HCT116 (cell line): ENCODE results near the gene ERAP2. TPM values are rescaled to one million over a fixed set of nuclear protein-coding genes. Genes with fewer than 3 reads are reported as not detected.

ENCODE experiments used
- ATAC-seq: fragments of 200-7000 bp; cut with Tn5 transposase; 2 replicates; pipeline ENCODE4 v1.9.1; 2020; ENCODE audit warnings: mild to moderate bottlenecking, moderate library complexity
- BruUV-seq: library from RNA; stranded (reverse); fragments of 400-500 nt; replicated peaks from 2 replicates; lab custom pipeline; 2021; lab: Mats Ljungman, UMichigan
- CTCF ChIA-PET: fragments of 300-600 bp; sonication (Branson Sonifier 250); formaldehyde crosslinking; loops from one replicate; lab custom pipeline; 2021; ENCODE audit warnings: antibody characterized with exemption; lab: Charles Lee
- POLR2A ChIA-PET: fragments of 300-600, 350-600 bp; sonication (Branson Sonifier 250); formaldehyde crosslinking; loops from one replicate; lab custom pipeline; 2021; ENCODE audit warnings: antibody characterized with exemption; lab: Charles Lee
- RAD21 ChIA-PET, 2 experiments: fragments of 300-600 bp; sonication (Branson Sonifier 250); formaldehyde crosslinking; loops; one replicate each; lab custom pipeline; 2023; ENCODE audit warnings: low total read pairs in 2 of 2; ENCODE audit not compliant: uncharacterized antibody in 2 of 2, unreplicated experiment in 2 of 2, low non-redundant PET in 1 of 2; lab: Charles Lee
- DNase-seq: peaks from one replicate; pipeline ENCODE4 v3.0.0-alpha.2; 2010; ENCODE audit warnings: low read depth, low spot score
- H2AFZ ChIP-seq: fragments of 200-600 bp; shearing (Covaris generic), sonication (generic); 2 replicates; pipeline ENCODE4 v1.6.1; 2017; ENCODE audit warnings: low read depth, mixed run types, mixed read lengths, antibody characterized with exemption, low read length; ENCODE audit not compliant: poor library complexity, severe bottlenecking
- H3K27ac ChIP-seq: 2 replicates; pipeline ENCODE4 v1.5.1; 2012; ENCODE audit warnings: low read depth, low read length
- H3K27me3 ChIP-seq: fragments of 200-600 bp; sonication (generic); 2 replicates; pipeline ENCODE4 v1.6.1; 2016; ENCODE audit warnings: mixed run types, low read length, mixed read lengths; ENCODE audit not compliant: insufficient read depth
- H3K36me3 ChIP-seq, 2 experiments: fragments of 200-500 bp in 1 of 2; fragments of 200-600 bp in 1 of 2; sonication (Bioruptor generic) in 1 of 2; sonication (generic) in 1 of 2; 2 replicates each; pipeline versions ENCODE4 v1.5.1 to v1.6.1; 2014 to 2016; ENCODE audit warnings: low read length in 2 of 2, inconsistent platforms in 1 of 2, mixed read lengths in 1 of 2, mixed run types in 1 of 2; ENCODE audit not compliant: insufficient read depth in 2 of 2, control insufficient read depth in 1 of 2
- H3K4me1 ChIP-seq, 2 experiments: fragments of 200-600 bp in 1 of 2; sonication (generic) in 1 of 2; 2 replicates each; pipeline versions ENCODE4 v1.5.1 to v1.6.1; 2012 to 2017; ENCODE audit warnings: low read length in 2 of 2, inconsistent platforms in 1 of 2, mild to moderate bottlenecking in 1 of 2, mixed read lengths in 1 of 2, mixed run types in 1 of 2, moderate library complexity in 1 of 2; ENCODE audit not compliant: insufficient read depth in 2 of 2, control insufficient read depth in 1 of 2
- H3K4me2 ChIP-seq: fragments of 200-600 bp; sonication (generic); 2 replicates; pipeline ENCODE4 v1.6.1; 2017; ENCODE audit warnings: mixed run types, low read length, mixed read lengths
- H3K4me3 ChIP-seq, 2 experiments: fragments of 200-600 bp in 1 of 2; sonication (generic) in 1 of 2; replicated peaks in 1 of 2; 2 replicates each; pipeline ENCODE4 v1.5.1; 2011 to 2016; ENCODE audit warnings: low read length in 2 of 2, control low read depth in 1 of 2, low read depth in 1 of 2, mild to moderate bottlenecking in 1 of 2, mixed read lengths in 1 of 2, mixed run types in 1 of 2
- H3K79me2 ChIP-seq: fragments of 200-600 bp; sonication (generic); 2 replicates; pipeline ENCODE4 v1.6.1; 2017; ENCODE audit warnings: mild to moderate bottlenecking, mixed run types, low read length, moderate library complexity, mixed read lengths; ENCODE audit not compliant: insufficient read depth
- H3K9ac ChIP-seq: fragments of 200-600 bp; sonication (generic); 2 replicates; pipeline ENCODE4 v1.6.1; 2016; ENCODE audit warnings: low read length, mixed read lengths
- H3K9me2 ChIP-seq: fragments of 200-600 bp; sonication (generic), shearing (Covaris generic); 2 replicates; pipeline ENCODE4 v1.6.1; 2017; ENCODE audit warnings: mixed run types, mild to moderate bottlenecking, moderate library complexity; ENCODE audit not compliant: insufficient read depth
- H3K9me3 ChIP-seq, 2 experiments: fragments of 200-500 bp in 1 of 2; fragments of 200-600 bp in 1 of 2; sonication (Bioruptor generic) in 1 of 2; sonication (generic) in 1 of 2; 2 replicates each; pipeline ENCODE4 v1.6.1; 2014 to 2017; ENCODE audit warnings: low read length in 2 of 2, mixed read lengths in 2 of 2, inconsistent platforms in 1 of 2, low read depth in 1 of 2, mild to moderate bottlenecking in 1 of 2, mixed run types in 1 of 2, moderate library complexity in 1 of 2; ENCODE audit not compliant: control insufficient read depth in 1 of 2, insufficient read depth in 1 of 2
- H4K20me1 ChIP-seq: fragments of 200-600 bp; sonication (generic), shearing (Covaris generic); 2 replicates; pipeline ENCODE4 v1.6.1; 2017; ENCODE audit warnings: mixed run types, mild to moderate bottlenecking, moderate library complexity; ENCODE audit not compliant: insufficient read depth
- CBX3 ChIP-seq: IDR thresholded peaks from 2 replicates; pipeline ENCODE4 v1.6.1; 2012; ENCODE audit warnings: low read depth
- CEBPB ChIP-seq: IDR thresholded peaks from 2 replicates; pipeline ENCODE4 v1.6.1; 2012; ENCODE audit warnings: low read depth
- EGR1 ChIP-seq: IDR thresholded peaks from 2 replicates; pipeline ENCODE4 v1.6.1; 2012; ENCODE audit warnings: low read depth
- EZH2 ChIP-seq: fragments of 200-600 bp; sonication (generic); IDR thresholded peaks from 2 replicates; pipeline ENCODE4 v1.6.1; 2017; ENCODE audit warnings: antibody characterized with exemption, mixed run types
- FOSL1 ChIP-seq: IDR thresholded peaks from 2 replicates; pipeline ENCODE4 v1.6.1; 2012; ENCODE audit warnings: low read depth
- JUND ChIP-seq: IDR thresholded peaks from 2 replicates; pipeline ENCODE4 v1.6.1; 2012
- POLR2AphosphoS5 ChIP-seq: IDR thresholded peaks from 2 replicates; pipeline ENCODE4 v1.6.1; 2011; ENCODE audit warnings: mild to moderate bottlenecking, low read depth, low read length, moderate library complexity
- RAD21 ChIP-seq: IDR thresholded peaks from 2 replicates; pipeline ENCODE4 v1.6.1; 2012; ENCODE audit warnings: low read depth, mild to moderate bottlenecking
- SIN3A ChIP-seq: IDR thresholded peaks from 2 replicates; pipeline ENCODE4 v1.6.1; 2012; ENCODE audit warnings: low read depth
- SP1 ChIP-seq: IDR thresholded peaks from 2 replicates; pipeline ENCODE4 v1.6.1; 2012; ENCODE audit warnings: low read depth
- SRF ChIP-seq: IDR thresholded peaks from 2 replicates; pipeline ENCODE4 v1.6.1; 2012; ENCODE audit warnings: low read depth
- YY1 ChIP-seq: IDR thresholded peaks from 2 replicates; pipeline ENCODE4 v1.6.1; 2011; ENCODE audit warnings: low read length, low read depth, moderate library complexity, mild to moderate bottlenecking; ENCODE audit not compliant: insufficient replicate concordance; ENCODE audit errors: extremely low read depth
- intact Hi-C: fragments of 100-400 bp; cut with micrococcal nuclease; formaldehyde crosslinking; loops from 2 replicates; pipeline ENCODE4 v1.10.0; 2022
- total RNA-seq: library from RNA; stranded (reverse); gene quantifications from one replicate; pipeline ENCODE4 v1.2.1, GENCODE V29; 2021; ENCODE audit not compliant: unreplicated experiment
- TF ChIP-seq, protein P1 (sequence below): IDR thresholded peaks from 2 replicates; pipeline ENCODE4 v1.6.1; 2012; ENCODE audit warnings: low read depth

Gene ERAP2
- total RNA-seq, 1 experiment from 2014 or later: 2.2 TPM

DNA sequence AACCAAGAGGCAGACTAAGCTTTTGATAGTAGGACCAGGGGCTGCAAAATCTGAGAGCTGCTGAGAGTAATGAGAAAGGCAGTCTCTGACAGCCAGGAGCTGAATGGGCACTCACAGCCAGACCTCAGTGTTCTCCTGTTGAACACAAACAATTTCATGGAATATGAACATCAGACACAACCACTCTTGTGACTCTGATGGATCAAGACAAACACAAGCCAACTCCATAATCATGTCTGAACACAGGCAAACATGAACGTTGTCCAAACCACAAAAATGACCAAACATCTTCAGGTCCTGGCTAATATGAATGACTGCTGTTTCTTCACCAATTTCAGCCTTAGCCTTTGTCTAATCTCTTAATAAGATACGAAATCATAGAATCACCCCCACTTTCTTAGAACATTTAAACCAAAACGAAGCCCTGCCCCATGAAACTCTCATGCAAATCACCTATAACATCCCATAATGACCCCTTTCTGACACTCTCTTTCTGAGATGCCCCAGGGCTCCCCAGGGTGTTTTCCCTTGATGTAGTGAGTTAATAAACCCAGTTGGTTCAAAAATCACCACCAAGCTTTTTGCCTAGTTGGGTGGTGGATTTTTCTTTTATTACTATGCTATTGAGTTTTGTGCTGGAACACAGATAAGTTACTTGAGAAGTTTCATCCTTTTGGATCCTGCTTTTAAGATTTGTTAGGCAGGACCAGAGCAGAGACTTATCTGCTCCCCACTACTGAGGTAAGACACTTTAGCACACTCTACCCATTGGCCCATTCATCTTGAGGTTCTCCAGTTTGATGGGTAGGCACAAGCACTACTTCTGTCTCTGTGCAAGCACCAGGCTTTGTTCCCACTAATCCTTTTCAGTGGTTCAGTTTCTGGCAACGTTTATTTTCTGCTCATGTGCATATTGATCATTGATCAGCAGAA, 5.9 kb upstream of the ERAP2 start:
- H3K79me2 ChIP-seq: no peaks in the 10 kb centered on the region
- POLR2A ChIA-PET: no interaction called here
- H3K4me2 ChIP-seq: no peak overlapping the region
- RAD21 ChIA-PET: interaction anchor here in 1 of 2 experiments (1.1 to 1.6 kb wide), 2 partner anchors 176 to 291 kb away, joined by 3 to 5 read pairs; no protein-coding TSS in a partner anchor
- H4K20me1 ChIP-seq: no peaks in the 10 kb centered on the region
- no peaks in the 10 kb centered on the region for H3K27me3 ChIP-seq
- H3K9me2 ChIP-seq: no peaks in the 10 kb centered on the region
- TF ChIP-seq EGR1: no peak
- no peak for TF ChIP-seq EZH2
- TF ChIP-seq FOSL1: no peak
- TF ChIP-seq SP1: no peak
- no peak for TF ChIP-seq JUND
- no peak for TF ChIP-seq CBX3
- TF ChIP-seq YY1: no peak
- TF ChIP-seq CEBPB: no peak
- TF ChIP-seq SRF: no peak
- no peak for TF ChIP-seq POLR2AphosphoS5
- TF ChIP-seq RAD21: no peak
- TF ChIP-seq SIN3A: no peak
- TF ChIP-seq, protein P1, sequence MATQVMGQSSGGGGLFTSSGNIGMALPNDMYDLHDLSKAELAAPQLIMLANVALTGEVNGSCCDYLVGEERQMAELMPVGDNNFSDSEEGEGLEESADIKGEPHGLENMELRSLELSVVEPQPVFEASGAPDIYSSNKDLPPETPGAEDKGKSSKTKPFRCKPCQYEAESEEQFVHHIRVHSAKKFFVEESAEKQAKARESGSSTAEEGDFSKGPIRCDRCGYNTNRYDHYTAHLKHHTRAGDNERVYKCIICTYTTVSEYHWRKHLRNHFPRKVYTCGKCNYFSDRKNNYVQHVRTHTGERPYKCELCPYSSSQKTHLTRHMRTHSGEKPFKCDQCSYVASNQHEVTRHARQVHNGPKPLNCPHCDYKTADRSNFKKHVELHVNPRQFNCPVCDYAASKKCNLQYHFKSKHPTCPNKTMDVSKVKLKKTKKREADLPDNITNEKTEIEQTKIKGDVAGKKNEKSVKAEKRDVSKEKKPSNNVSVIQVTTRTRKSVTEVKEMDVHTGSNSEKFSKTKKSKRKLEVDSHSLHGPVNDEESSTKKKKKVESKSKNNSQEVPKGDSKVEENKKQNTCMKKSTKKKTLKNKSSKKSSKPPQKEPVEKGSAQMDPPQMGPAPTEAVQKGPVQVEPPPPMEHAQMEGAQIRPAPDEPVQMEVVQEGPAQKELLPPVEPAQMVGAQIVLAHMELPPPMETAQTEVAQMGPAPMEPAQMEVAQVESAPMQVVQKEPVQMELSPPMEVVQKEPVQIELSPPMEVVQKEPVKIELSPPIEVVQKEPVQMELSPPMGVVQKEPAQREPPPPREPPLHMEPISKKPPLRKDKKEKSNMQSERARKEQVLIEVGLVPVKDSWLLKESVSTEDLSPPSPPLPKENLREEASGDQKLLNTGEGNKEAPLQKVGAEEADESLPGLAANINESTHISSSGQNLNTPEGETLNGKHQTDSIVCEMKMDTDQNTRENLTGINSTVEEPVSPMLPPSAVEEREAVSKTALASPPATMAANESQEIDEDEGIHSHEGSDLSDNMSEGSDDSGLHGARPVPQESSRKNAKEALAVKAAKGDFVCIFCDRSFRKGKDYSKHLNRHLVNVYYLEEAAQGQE: no peak
- ATAC-seq (no peak), DNase-seq (no peak)
- no peak overlapping the region for H3K9ac ChIP-seq
- H3K4me3 ChIP-seq: no peak overlapping the region
- H3K9me3 ChIP-seq: no peaks in the 10 kb centered on the region
- BruUV-seq: no TSS peak
- CTCF ChIA-PET: interaction anchor here (1.5 to 2.4 kb wide), 5 partner anchors 18 to 293 kb away, joined by 4 to 35 read pairs (median 10); partner anchors contain the start of gene LIX1
- no peaks in the 10 kb centered on the region for H3K36me3 ChIP-seq
- no peaks in the 10 kb centered on the region for H3K4me1 ChIP-seq
- no peak overlapping the region for H3K27ac ChIP-seq
- H2AFZ ChIP-seq: no peak overlapping the region
- intact Hi-C loops: no loop called here
